ENCODE measurements around the gene SMAGP.
"Not testable (repeated sequence)": the region's sequence is repeated elsewhere in the genome, so short reads cannot be mapped to it uniquely, and the experiment has no call there.

Gene SMAGP

DNA sequence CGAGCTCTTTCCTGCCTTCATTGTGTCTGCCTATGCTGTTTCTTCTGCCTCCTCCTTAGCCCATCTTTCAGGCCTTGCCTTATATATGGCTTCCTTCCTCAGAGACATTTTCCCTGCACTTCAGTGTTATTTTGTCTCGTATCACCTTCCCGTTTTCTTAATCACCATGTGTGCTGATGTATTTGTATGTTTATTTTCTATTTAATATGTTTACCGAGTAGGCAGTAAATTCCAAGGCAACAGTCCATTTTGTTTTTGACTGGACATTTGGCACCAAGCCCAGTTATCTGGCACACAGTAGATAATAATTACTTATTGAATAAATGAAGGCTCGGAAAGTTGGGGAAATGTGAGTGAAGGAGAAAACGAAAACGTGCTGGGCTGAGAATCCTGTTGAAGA is 47.8 kb downstream of the SMAGP start:
- DNase-seq, result no peak

DNA sequence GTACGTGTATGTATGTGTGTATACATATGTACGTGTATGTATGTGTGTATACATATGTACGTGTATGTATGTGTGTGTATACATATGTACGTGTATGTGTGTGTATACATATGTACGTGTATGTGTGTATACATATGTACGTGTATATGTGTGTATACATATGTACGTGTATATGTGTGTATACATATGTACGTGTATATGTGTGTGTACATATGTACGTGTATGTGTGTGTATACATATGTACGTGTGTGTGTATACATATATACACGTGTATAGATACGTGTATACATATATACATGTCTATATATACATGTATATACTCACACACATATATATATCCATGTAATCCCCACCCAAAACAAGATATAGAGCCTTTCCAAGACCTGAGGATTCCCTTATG is 50.4 kb downstream of the SMAGP start:
- not testable (repeated sequence) for DNase-seq

DNA sequence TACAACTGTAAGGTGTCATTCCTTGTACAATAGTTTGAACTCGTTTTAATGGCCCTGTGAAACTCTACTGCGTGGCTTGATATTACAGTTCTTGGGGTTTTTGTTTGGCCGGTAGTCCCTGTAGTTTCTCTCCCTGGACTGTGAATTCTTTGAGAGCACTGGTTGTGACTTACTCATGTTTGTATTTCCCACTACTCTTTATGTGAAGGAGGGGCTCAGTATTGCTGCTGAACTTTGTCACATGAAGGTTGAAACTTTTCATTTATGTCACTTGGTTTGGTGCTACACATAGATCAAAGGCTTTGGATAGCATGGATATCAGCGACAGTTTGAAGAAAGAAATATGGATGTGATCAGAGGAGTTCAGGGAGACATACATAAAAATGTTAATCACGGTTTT is 50.9 kb downstream of the SMAGP start:
- DNase-seq, result no peak

DNA sequence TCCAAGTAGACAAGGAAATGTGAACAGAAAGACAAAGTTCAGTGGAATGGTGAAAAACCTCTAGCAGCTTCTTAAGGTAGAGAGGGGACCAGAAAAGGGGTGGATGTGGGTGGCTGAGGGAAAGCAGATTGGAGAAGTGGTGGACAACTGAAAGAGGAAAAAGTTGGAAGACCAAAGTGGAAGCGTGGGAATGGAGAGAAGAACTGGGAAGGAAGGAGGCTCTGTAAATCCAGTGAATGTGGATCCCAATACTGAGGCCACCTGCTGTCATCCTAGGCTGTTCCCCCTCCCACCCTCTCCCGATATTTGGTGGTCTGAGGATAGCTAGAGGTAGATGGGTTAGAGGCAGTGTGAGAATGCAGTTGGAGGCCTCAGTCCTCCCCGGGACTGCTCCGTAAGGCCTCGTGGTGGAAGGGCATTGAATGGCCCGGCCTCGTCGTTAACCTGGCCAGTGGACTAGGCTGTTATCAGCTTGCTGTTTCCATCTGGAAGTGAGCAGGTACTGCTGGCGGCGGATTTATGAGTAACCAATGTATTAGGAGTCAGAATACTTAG is 51.5 kb downstream of the SMAGP start:
- DNase-seq, result no peak

DNA sequence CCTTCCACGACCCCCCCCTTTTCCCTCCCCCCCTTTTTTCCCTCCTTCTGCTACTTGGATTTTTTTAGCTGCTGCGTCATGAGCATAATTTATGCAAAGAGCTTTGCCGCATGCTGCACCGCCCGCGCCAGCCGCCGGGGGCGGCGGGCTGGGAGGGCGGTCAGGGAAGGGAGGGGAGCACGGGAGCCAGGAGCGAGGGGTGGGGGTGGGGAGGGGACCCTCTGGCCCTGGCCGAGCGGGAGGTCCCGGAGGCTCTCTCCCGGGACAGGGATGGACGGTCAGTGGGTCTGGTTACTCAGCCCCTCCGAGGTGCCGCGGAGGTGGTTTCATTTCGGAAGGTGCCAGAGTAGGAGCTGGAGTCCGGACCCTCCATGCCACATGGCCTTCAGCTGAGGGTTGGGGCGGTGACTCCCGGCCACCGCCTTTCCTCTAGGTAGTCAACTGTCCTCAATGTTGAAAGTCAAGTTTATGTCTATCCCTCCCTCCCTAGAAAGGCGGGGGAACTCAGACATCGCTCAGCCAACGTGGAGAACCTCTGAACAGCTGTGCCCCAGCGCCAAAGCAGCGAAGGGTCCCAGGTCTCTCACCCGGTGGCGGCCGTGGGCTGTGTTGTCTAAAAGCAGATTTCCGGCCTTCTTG is 52.1 kb downstream of the SMAGP start, which contains the start of gene POU6F1:
Gene POU6F1, minus strand, starts transcription at position 95 of the 639 bp plus-strand sequence. CDS start 11,226 bp downstream, outside the sequence.
- peak; percentile 50 to 64 for DNase-seq

DNA sequence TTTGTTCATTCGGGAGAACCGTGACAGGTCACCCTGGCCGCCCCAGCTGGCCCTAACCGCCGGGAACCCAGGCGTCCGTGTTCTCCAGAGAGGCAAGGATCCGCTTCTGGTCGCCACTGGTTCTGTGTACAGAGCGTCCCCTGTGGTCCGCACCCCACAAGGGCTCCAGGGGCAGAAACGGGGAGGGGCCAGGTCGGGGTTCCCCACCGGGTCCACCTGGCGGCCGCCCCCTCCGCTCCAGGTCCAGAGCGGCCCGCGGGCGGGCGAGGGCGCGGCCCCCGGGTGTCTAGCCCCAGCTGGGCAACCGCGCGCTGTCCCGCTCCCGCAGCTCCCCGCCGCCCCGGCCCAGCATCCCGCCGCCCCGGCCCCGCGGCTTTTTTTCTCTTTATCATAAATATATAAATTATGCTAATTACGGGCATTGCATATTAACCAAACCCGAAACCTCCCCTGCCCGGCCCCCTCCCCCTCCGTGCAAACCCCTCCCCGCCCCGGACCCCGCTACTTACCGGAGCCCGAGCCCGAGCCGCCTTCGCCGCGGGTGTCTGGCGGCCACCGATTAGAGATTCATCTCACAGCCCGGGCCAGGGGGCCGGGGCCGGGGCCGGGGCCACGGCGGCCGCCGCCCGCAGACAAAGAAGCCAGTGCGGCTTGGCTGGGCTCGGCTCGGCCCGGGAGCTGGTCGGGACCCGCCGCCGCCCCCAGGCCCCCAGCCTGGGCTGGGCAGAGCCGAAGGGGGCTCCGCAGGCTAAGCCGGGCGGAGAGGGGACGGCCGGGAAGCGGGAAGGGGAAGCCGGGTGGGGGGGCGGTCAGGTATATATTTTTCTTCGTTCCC is 52.9 kb downstream of the SMAGP start:
- DNase-seq, result no peak

DNA sequence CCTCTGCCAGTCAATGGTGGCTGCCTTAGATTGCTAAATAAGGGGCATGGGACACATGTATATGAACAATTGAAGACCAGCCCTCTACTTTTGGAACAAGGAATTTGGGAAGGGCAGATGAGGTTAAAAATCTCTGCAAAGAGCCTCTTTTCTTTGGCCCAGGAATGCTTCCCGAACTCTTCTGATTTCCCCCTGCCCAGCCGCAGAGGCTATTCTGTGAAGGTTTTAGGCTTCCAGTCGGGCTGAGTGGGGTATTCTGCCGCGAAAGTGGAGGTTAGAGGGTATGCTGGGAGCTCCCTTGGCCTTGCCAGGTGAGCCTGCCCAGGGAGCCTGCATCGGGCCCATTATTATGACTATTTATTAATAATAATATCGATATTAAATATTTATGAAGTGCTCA is 53.6 kb downstream of the SMAGP start:
- DNase-seq, result no peak

DNA sequence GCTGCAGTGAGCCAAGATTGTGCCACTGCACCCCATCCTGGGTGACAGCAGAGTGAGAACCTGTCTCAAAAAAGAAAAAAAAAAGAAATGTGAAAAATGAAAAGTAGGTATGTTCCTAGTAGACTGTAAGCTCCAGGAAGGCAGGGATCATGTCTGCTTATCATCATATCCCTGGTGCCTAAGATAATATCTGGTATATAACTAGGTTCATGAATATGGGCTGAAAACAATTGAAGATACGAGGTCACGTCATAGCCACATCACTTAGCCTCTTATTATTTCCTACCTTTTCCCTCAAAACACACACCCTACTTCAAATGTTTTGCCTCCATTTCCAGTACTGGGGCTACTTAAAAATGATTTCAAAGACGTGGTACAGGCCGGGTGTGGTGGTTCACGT is 55.3 kb downstream of the SMAGP start:
- no peak for DNase-seq

DNA sequence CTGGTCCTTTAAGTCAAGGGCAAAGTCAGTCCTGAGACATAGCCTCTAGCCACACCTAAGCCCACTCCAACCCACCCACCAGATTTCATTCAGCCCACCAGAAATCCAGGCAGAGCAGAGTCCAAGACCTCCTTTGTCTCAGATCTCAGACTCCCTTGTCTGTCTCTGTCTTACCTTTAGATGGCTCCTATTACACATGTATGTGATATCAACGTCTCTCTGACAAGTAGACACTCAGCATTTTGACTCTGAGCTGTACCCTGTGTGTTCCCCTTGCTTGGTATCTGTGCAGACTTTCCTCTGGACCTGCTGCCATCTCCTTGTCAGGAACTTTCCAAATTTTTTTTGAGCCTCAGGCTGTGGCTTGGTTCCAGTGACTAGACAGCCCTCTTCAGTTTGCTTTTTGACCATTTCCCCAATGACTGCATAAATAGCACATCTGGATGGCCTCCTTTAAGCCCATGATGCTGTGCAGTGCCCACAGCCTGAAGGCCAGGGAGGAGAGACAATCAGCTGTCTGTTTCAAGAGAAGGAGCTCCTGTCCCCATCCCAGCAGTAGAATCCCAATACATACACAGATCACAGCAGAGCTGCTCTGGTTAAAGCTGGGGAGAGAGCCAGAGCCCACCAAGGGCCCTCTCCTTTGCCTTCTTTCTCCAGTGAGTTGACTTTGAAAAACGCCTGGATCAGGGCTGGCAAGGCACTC is 59.4 kb downstream of the SMAGP start:
- DNase-seq, result no peak

DNA sequence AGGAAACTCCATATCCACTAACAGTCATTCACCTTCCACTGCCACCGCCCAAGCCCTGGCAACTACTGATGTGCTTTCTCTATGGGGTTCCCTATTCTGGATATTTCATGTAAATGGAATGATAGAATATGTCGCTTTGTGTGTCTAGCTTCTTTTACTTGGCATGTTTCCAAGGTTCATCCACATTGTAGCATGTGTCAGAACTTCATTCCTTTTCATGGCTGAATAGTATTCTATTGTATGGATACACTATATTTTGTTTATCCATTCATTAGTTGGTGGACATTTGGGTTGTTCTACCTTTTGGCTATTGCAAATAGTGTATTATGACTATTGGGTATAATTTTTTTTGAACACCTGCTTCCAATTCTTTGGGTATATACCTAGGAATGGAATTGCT is 61.0 kb downstream of the SMAGP start:
- no peak for DNase-seq

DNA sequence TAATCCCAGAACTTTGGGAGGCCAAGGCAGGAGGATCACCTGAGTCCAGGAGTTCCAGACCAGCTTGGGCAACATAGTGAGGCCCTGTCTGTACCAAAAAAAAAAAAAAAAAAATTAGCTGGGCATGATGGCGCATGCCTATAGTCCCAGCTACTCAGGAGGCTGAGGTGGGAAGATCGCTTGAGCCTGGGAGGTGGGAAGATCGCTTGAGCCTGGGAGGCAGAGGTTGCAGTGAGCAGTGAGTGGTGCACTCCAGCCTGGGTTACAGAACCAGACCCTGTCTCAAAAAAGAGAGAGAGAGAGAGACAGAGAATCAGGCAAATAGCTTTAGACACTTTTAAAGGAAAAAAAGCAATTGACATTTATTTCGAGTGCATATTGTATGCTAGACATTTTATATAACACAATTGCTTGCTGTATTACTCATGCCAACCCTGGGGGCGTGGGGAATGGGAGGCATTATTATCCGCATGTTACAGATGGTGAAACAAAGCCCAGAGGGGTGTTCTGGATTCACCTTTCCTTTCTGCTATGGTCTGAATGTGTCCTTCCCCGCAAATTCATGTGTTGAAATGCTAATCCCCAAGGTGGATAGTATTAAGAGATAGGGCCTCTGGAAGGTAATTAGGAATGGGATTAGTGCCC is 62.1 kb downstream of the SMAGP start:
- no peak for DNase-seq

DNA sequence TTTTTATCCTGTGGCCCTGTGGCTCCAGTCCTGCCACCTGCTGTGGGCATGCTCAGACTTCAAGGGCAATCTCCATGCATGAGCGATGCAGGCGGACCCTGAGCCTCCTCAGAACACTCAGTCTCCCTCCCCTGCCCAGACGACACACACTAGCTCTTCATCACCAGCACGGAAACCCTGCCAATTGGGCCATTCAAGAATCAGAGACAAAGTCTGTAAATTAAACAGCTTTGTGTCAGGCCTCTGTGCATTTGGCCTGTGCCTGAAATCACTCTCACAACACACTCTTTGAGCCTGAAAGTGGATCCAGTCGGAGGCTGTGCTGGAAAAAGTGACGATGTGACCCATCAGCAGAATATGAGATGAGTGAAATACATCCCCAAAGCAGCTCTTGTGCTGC is 64.9 kb downstream of the SMAGP start:
- DNase-seq, result no peak

DNA sequence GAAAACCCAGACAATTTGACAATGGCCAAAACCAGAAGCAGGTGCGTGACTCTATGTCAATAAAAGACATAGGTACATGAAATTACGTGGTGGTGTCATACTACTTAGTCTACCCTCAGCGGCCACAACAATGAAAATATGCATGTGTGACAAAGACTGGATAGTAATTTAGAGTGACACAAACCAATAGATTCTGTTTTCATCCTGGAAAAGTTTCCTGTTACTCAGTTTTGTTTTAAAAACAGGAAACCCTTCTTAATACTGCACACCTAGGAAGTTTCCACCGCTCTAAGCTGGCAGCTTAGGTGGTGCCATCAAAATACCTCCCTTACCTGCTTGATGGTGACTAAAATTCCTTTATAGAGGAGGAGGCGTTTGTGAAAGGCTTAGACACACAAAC is 67.5 kb downstream of the SMAGP start:
- no peak for DNase-seq

DNA sequence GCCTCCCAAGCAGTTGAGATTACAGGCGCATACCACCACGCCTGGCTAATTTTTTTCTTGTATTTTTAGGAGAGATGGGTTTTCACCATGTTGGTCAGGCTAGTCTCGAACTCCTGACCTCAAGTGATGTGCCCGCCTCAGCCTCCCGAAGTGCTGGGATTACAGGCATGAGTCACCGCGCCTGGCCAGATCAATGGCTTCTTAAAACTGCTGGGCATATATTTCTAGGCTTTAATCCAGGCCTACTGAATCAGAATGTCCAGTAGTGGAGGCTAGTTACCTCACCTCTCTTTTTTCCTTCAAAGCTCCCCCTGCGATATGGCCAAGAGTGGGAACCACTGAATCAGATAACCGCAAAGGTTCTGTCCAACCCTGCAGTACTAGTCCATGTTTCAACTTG is 69.4 kb downstream of the SMAGP start:
- DNase-seq, result no peak

DNA sequence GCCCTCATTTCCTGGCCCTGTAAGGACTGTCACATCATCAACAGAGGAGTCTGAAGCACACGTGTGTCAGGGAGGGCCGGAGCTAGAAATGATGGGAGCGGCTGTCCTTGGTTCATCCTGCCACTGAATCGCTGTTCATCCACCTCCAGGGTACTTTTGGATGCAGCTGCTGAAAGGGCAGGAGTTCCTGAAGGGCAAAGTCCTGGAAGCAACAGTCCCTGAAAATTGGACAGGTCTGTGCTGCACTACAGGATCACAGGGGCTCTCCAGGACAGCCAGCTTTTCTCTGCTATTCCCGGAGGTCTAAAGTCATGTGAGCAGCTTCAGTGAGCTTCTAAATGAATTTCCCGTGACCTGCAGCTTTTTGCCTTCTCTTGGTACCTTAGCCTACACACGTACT is 70.1 kb downstream of the SMAGP start:
- no peak for DNase-seq

DNA sequence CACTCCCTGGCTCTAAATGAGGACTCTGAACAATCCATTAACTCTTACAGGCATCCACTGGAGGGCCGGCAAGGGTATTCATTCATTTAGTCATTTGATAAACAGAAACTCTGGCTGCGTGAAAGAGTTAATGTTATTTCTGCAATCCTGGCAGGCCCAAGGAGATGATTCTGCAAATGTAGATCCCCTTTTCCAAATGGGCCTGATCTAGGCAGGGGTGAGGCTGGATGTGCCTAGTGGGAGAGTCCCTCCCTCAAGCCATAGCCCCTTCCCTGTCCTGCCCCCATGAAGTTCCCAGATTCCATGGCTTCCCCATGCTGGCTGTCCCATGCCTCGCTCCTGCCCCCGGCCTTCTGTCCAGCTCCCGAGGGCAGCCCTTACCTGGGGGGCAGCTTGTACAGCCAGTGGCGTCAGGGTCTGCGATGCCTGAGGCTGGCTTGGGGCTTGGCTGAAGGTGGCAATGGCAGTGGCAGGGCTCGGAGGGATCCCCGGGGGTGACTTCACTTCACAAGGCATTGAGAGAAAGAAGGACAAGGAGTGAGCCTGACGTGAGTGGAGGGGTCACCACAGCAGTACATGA is 70.8 kb downstream of the SMAGP start:
- DNase-seq, result peak; percentile 56 to 57

DNA sequence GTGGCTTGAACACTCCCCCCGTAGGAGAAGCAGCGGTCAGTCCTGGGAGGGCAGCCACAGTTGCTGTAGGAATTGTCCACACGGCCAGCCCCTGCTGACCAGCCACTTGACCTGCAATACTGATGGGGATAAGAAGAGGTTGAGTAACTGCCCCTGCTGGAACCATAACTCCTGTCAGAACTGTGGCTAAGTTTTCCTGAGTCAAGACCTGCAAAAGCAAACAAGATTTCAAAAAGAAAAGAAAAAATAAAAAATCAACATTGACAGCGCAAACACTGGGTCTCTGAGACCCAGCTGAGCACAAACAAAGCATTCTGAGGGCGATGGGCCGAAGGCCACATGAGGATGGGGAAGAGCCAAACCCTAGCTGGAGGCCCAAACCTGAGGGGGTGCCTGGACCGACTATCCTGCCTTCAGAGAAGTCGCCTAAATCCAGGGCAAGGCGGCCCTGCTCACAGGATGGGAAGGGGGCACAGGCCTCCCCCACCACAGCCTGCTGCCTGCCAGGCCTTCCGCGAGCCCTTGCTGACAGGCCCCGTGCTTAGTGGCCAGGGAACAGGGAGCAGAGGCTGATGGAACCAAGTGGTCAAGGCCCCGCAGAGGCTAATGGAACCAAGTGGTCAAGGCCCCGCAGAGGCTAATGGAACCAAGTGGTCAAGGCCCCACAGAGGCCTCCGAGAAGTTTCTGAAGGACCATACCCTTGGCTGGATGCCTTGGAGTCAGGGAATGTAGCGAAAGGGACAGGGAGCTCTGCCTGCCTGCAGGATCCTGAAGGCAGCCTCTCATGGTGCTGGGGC is 71.4 kb downstream of the SMAGP start:
- DNase-seq, result no peak

DNA sequence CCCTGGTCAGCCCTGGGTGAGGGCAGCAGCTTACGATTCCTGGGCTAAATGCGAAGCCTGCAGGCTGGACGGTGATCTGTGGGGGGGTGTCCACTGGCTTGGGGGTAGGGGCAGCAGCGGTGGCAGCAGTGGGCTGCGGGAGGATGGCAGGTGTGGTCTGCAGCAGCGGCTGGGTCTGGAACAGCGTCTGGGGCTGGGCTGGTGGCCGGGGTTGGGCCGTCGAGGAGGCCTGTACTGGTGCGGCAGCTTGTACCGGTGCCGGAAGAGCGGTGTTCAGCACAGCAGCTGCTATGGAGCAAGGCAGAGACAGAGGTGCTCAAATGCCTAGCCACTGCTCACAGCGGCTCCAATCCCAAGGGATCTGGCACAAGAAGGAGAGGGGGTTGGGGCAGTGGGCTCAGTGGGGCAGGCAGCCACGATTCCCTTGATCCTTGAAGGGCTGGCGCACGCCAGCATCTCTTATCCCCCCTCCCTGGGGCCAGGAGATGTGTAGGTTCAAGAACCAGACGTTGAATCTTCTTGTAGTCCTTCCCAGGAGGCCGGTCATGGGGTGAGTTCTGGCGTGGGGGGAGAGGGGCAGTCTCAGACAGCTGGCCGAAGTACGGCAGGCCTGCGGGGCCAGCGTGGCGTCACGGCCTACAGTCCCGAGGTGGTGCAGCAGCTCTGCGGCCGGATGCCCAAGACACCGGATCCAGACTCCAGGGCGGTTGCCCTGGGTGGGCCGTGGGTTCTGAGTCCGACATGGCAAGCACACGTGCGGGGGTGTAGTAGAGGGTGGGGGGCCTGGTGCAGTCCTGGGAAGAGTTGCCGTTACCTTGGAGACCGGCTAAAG is 72.3 kb downstream of the SMAGP start:
- DNase-seq, result no peak

DNA sequence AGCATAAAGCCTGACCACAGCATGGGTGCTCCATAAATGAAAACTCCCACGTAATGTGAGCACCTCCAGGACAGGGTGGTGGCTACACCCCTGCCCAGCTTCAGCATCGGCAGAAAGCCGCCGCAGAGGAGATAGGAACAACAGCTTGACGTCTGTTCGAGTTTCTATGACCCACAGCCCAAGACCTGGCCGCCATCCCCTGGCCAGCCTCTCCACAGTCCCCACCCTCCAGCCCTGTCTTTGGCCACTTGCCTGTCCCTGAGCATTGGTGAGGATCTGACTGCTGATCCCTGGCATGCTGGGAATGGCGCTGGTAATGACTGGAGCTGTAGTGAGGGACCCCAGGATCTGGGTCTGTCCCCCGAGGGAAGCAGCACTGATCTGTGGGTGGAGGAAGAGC is 73.7 kb downstream of the SMAGP start:
- no peak for DNase-seq

DNA sequence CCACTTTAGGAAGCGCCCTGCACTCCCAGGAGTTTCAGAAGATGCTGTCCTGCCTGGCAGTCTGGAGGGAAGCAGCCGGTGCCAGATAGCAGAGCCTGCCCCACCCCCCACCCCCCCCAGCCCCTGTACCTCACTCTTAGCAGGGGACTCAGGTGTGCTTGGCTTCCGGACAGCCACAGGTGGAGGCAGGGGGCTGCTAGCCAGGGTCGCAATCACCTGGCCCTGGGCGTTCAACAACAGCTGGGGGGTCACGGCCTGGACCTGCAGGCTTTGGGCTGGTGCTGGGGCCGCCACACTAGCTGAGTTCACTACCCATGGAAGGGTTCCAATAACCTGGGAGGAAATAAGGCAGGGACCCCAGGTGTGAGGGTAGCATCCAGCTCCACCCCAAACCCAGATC is 74.4 kb downstream of the SMAGP start:
- DNase-seq, result no peak
